Measurements from ENCODE around the gene IKZF1.

GRCh38 chr7:50372923-50373322 lies 68.4 kb downstream of the IKZF1 start:
- no peak for TF ChIP-seq SP1 (CRISPR knock-in tag; IDR thresholded peaks at IDR 0.05)
- no peak for TF ChIP-seq USF1 (CRISPR knock-in tag; IDR thresholded peaks at IDR 0.05)
- TF ChIP-seq CHCHD3 (CRISPR knock-in tag; IDR thresholded peaks at IDR 0.05) = no peak
